OCI-LY7 (cell line): ENCODE results near the gene MYOM3.

Experiments used
- CTCF ChIP-seq: fragments of 200-600 bp; sonication (generic); conservative IDR thresholded peaks from 2 replicates; pipeline ENCODE4 v1.5.1; 2014; ENCODE audit warnings: mild to moderate bottlenecking, antibody characterized with exemption, low read length, moderate library complexity, mixed read lengths
- EZH2phosphoT487 ChIP-seq: fragments of 200-600 bp; sonication (generic); IDR thresholded peaks from 2 replicates; pipeline ENCODE4 v1.6.1; 2018; ENCODE audit warnings: low read depth, borderline replicate concordance, mild to moderate bottlenecking, mixed run types, antibody characterized with exemption, low read length, moderate library complexity, mixed read lengths

DNA sequence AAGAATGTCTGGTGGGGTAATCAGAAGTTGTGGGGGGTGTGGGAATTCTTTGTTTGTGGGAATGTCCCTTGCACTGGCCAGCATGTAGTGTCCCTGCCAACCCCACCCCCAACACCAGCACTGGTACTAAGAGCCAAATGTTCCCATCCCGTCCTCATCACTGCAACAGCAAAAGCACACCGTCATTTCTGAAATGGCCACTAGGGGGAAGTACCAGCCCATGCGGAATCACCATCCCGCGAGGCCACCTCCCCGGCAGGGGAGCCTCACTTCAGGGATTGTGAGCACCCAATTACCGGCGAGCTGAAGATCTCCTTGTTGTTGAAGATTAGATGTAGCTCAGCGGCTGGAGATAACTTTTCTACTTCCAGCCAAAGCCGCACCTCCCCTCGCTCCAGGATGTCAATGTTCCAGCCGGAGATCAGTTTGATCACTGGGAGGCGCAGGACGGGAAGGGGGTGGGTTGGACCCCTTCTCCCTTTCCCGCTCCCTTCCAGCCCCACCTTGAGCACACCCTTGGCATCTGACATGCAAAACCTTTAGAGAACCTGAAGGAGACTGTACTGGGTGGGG is 41.0 kb downstream of the MYOM3 start:
- TF ChIP-seq CTCF (peak; percentile 95), EZH2phosphoT487 (no peak)
